ENCODE results near the gene NME2.
"Not testable (repeated sequence)": the region's sequence is repeated elsewhere in the genome, so short reads cannot be mapped to it uniquely, and the experiment has no call there.

NME2 gene

DNA sequence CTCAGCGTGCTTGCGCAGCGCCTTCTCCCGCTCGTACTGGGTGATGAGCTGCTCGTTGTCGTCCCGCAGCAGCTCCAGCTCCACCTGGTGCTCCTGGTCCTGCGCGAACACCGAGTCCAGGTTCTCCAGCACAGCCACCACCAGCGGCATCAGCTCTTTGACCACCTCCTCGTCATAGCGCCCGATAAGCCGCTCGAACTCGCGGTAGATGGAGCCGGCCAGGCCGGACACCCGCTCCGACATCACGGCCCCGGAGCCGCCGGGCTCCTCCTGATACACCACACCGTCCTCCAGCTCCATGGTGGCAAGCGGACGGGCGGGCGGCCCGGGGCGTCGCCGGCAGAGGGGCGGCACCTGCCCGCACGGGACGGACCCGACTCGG, 45.9 kb upstream of the NME2 start:
- Histone ChIP-seq H3K9ac (ENCODE audit: low read length) (peak overlapping the region; percentile 95), H4K20me1 (ENCODE audit: low read depth, low read length) (no peaks in the 10 kb centered on the region; the same call in 1 of the 2 replicates), H3F3A (ENCODE audit: insufficient read depth) (peaks cover 7% of the 10 kb centered on the region; the same call in 1 of the 2 replicates), H2AFZ (ENCODE audit: low read depth, low read length, severe bottlenecking) (peak overlapping the region; percentile 73), H3K36me3 (ENCODE audit: low read length) (no peaks in the 10 kb centered on the region), H3K4me3 (ENCODE audit: insufficient read depth, low read length, poor library complexity, severe bottlenecking) (peak overlapping the region; percentile 87), H3K9me2 (replicated peaks; ENCODE audit: insufficient read depth, low read length) (no peaks in the 10 kb centered on the region), H3K4me2 (ENCODE audit: low read depth, low read length, poor library complexity, severe bottlenecking) (peak overlapping the region; percentile 88), H3K27me3 (ENCODE audit: low read length) (no peaks in the 10 kb centered on the region), H3K79me2 (ENCODE audit: insufficient read depth, low read length) (peaks cover 44% of the 10 kb centered on the region), H3K9me3 (ENCODE audit: insufficient read depth, low read length) (no peaks in the 10 kb centered on the region), H3K27ac (ENCODE audit: low read depth, low read length) (peak overlapping the region; percentile 74)
- TF ChIP-seq, protein P1, sequence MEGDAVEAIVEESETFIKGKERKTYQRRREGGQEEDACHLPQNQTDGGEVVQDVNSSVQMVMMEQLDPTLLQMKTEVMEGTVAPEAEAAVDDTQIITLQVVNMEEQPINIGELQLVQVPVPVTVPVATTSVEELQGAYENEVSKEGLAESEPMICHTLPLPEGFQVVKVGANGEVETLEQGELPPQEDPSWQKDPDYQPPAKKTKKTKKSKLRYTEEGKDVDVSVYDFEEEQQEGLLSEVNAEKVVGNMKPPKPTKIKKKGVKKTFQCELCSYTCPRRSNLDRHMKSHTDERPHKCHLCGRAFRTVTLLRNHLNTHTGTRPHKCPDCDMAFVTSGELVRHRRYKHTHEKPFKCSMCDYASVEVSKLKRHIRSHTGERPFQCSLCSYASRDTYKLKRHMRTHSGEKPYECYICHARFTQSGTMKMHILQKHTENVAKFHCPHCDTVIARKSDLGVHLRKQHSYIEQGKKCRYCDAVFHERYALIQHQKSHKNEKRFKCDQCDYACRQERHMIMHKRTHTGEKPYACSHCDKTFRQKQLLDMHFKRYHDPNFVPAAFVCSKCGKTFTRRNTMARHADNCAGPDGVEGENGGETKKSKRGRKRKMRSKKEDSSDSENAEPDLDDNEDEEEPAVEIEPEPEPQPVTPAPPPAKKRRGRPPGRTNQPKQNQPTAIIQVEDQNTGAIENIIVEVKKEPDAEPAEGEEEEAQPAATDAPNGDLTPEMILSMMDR (IDR thresholded peaks at IDR 0.05; ENCODE audit: insufficient read depth, low read length, poor library complexity, severe bottlenecking), result no peak
- no peak for TF ChIP-seq EZH2phosphoT487 (conservative IDR thresholded peaks at IDR 0.05; ENCODE audit: low read length)

DNA sequence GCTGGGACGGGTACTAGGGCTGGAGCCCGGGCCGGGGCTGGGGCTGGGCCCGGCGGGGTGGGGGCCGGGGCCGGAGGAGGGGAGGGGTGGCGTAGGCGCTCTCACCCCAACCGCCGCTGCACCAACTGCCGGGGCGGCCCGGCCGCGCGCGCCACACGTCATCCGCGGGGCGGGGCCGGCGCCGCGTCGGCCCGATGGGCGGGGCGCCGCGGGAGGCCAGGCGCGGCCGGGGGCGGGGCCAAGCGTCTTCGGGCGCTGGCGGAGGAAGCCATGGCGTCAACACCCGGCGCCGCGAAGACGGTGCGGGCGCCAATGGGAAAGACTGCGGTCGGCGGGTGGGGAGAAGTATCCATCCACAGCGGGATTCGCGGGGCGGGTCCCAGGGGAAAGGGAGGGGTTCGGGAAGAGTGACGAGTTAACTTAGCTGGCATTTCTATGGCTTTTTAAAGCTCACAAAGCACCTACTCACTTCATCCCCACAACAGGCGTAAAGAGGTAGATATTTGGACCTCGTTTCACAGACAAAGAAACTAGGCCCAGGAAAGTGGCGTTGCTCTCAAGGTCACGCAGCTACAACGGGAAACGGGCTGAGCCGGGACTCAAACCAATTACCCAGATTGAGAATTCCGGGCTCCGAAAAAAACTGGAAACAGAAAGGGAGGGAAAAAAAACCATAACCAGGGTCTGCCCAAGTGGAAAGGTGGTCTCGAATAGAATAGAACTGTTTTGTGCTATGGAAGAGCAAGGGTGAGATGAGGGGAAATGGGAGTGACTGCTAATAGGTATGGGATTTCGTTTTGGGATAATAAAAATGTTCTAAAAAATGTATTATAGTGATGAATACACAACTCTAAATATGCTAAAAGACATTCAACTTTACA, 45.2 kb upstream of the NME2 start, which contains the start of gene SPAG9:
Gene SPAG9 (minus strand): TSS at position 130 of the 881 bp plus-strand sequence. CDS start 212 bp downstream, outside the sequence.
- no peak for TF ChIP-seq EZH2phosphoT487 (conservative IDR thresholded peaks at IDR 0.05; ENCODE audit: low read length)
- TF ChIP-seq, protein P1 (IDR thresholded peaks at IDR 0.05; ENCODE audit: insufficient read depth, low read length, poor library complexity, severe bottlenecking), result no peak
- H3K4me3 ChIP-seq (ENCODE audit: insufficient read depth, low read length, poor library complexity, severe bottlenecking), result peak within 1 kb of the TSS; percentile 87
- H3K27ac ChIP-seq (ENCODE audit: low read depth, low read length), result peak within 1 kb of the TSS; percentile 74
- H3K36me3 ChIP-seq (ENCODE audit: low read length), result no peaks in the 10 kb centered on the region
- H3K9ac ChIP-seq (ENCODE audit: low read length), result peak within 1 kb of the TSS; percentile 95
- H3K9me3 ChIP-seq (ENCODE audit: insufficient read depth, low read length), result no peaks in the 10 kb centered on the region
- no peaks in the 10 kb centered on the region; the same call in 1 of the 2 replicates for H4K20me1 ChIP-seq (ENCODE audit: low read depth, low read length)
- peak within 1 kb of the TSS; percentile 92 for H3K4me2 ChIP-seq (ENCODE audit: low read depth, low read length, poor library complexity, severe bottlenecking)
- peak within 1 kb of the TSS; percentile 81 for H2AFZ ChIP-seq (ENCODE audit: low read depth, low read length, severe bottlenecking)
- peaks cover 38% of the 10 kb centered on the region for H3K79me2 ChIP-seq (ENCODE audit: insufficient read depth, low read length)
- H3K27me3 ChIP-seq (ENCODE audit: low read length), result no peaks in the 10 kb centered on the region
- H3F3A ChIP-seq (ENCODE audit: insufficient read depth), result peaks cover 7% of the 10 kb centered on the region; the same call in 1 of the 2 replicates
- H3K9me2 ChIP-seq (replicated peaks; ENCODE audit: insufficient read depth, low read length), result no peaks in the 10 kb centered on the region

DNA sequence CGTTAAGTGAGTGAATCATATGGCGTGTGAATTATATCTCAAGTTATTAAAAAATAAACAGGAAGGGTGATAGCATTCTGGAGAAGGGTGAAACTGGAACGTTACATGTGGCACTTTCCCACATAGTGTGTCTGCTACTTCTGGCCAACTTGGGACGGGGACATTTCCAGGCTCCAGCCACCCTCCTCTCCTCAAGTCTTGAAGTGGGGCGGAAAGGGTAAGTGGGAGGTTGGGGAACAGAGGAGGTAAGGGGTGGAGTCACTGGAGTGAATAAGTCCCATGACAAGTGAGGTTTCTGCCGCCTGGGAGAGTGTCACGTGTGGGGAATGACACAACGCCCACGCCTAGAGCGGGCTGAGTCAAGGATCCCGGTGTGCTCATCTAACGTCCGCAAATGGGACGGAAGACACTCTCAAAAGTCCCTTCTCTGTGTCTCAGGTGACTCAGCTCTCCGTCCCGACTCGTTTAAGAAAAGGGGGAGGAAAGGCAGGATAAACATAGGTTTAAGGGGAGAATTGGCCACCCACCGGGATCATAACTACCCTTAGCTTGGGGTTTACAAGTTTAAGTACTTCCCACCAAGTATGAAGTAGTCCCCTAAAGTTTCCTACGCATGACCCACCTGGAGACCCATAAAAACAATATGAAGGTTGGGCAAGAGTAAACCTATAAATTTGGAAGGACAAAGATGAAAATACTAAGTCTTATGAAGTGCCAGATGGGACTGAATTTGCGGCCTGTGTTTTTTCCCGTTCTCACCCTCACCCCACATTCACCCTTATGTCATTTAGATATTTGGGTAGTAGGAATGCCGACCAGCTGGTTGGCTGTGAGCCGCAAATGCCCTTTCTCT, 44.4 kb upstream of the NME2 start:
- peak overlapping the region; percentile 92 for H3K4me2 ChIP-seq (ENCODE audit: low read depth, low read length, poor library complexity, severe bottlenecking)
- peak overlapping the region; percentile 58 for H3K4me3 ChIP-seq (ENCODE audit: insufficient read depth, low read length, poor library complexity, severe bottlenecking)
- H3K27ac ChIP-seq (ENCODE audit: low read depth, low read length), result no peak overlapping the region
- H3K79me2 ChIP-seq (ENCODE audit: insufficient read depth, low read length), result peaks cover 29% of the 10 kb centered on the region
- no peaks in the 10 kb centered on the region; the same call in 1 of the 2 replicates for H4K20me1 ChIP-seq (ENCODE audit: low read depth, low read length)
- peak overlapping the region; percentile 60 for H3K9ac ChIP-seq (ENCODE audit: low read length)
- no peaks in the 10 kb centered on the region for H3K9me3 ChIP-seq (ENCODE audit: insufficient read depth, low read length)
- peaks cover 7% of the 10 kb centered on the region; the same call in 1 of the 2 replicates for H3F3A ChIP-seq (ENCODE audit: insufficient read depth)
- H3K9me2 ChIP-seq (replicated peaks; ENCODE audit: insufficient read depth, low read length), result no peaks in the 10 kb centered on the region
- H3K36me3 ChIP-seq (ENCODE audit: low read length), result no peaks in the 10 kb centered on the region
- H2AFZ ChIP-seq (ENCODE audit: low read depth, low read length, severe bottlenecking), result peak overlapping the region; percentile 81
- no peaks in the 10 kb centered on the region for H3K27me3 ChIP-seq (ENCODE audit: low read length)
- TF ChIP-seq EZH2phosphoT487 (conservative IDR thresholded peaks at IDR 0.05; ENCODE audit: low read length), result no peak
- TF ChIP-seq, protein P1 (IDR thresholded peaks at IDR 0.05; ENCODE audit: insufficient read depth, low read length, poor library complexity, severe bottlenecking), result no peak

DNA sequence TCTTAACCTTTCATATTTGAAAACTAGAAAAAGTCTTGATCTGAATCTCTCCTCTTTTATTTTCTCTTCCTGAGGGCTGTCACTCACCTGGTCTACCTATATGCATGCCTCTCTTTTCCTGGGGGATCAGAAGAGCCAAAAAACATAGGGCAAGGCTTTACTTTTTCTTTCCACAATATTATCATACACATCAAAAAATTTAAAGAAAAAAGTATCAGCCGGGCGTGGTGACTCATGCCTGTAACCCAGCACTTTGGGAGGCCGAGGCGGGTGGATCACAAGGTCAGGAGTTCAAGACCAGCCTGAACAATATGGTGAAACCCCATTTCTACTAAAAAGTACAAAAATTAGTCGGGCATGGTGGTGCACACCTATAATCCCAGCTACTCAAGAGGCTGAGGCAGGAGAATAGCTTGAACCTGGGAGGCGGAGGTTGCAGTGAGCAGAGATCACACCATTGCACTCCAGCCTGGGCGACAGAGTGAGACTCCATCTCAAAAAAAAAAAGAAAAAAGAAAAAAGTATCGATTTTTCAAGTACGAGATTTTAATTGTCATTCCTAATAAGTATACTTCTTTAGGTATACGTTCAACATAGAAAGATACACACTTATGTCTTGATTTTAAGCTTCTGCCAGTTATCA, 43.6 kb upstream of the NME2 start:
- not testable (repeated sequence) for H2AFZ ChIP-seq (ENCODE audit: low read depth, low read length, severe bottlenecking); H3K27ac ChIP-seq (ENCODE audit: low read depth, low read length); H3K4me2 ChIP-seq (ENCODE audit: low read depth, low read length, poor library complexity, severe bottlenecking); H3F3A ChIP-seq (ENCODE audit: insufficient read depth); H3K9ac ChIP-seq (ENCODE audit: low read length); H3K9me2 ChIP-seq (replicated peaks; ENCODE audit: insufficient read depth, low read length); H3K36me3 ChIP-seq (ENCODE audit: low read length); H3K4me3 ChIP-seq (ENCODE audit: insufficient read depth, low read length, poor library complexity, severe bottlenecking); H4K20me1 ChIP-seq (ENCODE audit: low read depth, low read length); H3K27me3 ChIP-seq (ENCODE audit: low read length); H3K9me3 ChIP-seq (ENCODE audit: insufficient read depth, low read length)
- peaks cover 24% of the 10 kb centered on the region for H3K79me2 ChIP-seq (ENCODE audit: insufficient read depth, low read length)
